BE2C (cell line): ENCODE data around the gene IRF7.

Experiments
- DNase-seq: peaks from one replicate; pipeline ENCODE4 v3.0.0-alpha.2; 2020
- H3K27me3 ChIP-seq: fragments of 250-450 bp; sonication (Bioruptor Pico); 2 replicates; pipeline ENCODE4 v1.5.1; 2020; ENCODE audit warnings: mild to moderate bottlenecking
- H3K36me3 ChIP-seq: fragments of 250-450 bp; sonication (Bioruptor Pico); 2 replicates; pipeline ENCODE4 v1.5.1; 2020; ENCODE audit warnings: mild to moderate bottlenecking
- H3K4me1 ChIP-seq: fragments of 250-450 bp; sonication (Bioruptor Pico); 2 replicates; pipeline ENCODE4 v1.5.1; 2020
- H3K4me3 ChIP-seq: 2 replicates; pipeline ENCODE4 v1.5.1; 2011; ENCODE audit warnings: low read depth, low read length
- H3K9me3 ChIP-seq: fragments of 250-450 bp; sonication (Bioruptor Pico); 2 replicates; pipeline ENCODE4 v1.5.1; 2020
- TF ChIP-seq, protein P1 (sequence below): IDR thresholded peaks from 2 replicates; pipeline ENCODE4 v1.5.1; 2012; ENCODE audit warnings: mild to moderate bottlenecking, low read depth, low read length

IRF7 gene

DNA sequence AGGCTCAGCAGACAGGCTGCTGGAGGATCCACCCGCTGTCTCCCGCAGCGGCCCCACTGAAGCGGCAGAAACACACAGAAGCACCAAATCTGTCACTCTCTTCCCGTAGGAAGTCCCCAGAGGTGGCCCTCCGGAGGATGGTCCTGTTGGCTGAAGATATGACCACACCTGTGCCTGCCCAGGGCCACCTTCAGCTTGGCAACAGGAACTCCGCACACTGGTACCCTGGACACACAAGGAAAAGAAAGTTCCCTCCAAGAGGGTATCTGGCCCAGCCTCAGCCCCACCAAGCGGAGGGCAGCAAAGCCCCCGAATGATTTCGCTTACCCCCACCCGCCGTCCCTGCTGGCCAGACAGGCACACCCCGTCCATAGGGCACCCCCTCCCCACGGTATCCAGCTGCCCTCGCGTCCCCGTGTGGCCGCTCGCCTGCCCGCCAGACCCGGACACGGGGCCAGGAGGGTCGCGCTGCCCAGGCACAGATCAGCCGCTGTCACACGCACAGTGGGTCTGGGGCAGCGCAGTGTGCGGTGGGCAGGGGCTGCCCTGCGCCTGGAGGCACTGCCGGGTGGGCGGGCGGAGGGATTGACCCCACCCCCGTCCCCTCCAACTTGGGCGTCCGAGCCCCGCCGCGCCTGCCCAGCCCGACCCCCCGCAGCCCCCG, 48.0 kb downstream of the IRF7 start:
- no peak for DNase-seq
- H3K4me3 ChIP-seq: peak overlapping the region; percentile 51
- H3K9me3 ChIP-seq: no peaks in the 10 kb centered on the region
- no peaks in the 10 kb centered on the region for H3K36me3 ChIP-seq
- H3K27me3 ChIP-seq: no peaks in the 10 kb centered on the region
- TF ChIP-seq, protein P1, sequence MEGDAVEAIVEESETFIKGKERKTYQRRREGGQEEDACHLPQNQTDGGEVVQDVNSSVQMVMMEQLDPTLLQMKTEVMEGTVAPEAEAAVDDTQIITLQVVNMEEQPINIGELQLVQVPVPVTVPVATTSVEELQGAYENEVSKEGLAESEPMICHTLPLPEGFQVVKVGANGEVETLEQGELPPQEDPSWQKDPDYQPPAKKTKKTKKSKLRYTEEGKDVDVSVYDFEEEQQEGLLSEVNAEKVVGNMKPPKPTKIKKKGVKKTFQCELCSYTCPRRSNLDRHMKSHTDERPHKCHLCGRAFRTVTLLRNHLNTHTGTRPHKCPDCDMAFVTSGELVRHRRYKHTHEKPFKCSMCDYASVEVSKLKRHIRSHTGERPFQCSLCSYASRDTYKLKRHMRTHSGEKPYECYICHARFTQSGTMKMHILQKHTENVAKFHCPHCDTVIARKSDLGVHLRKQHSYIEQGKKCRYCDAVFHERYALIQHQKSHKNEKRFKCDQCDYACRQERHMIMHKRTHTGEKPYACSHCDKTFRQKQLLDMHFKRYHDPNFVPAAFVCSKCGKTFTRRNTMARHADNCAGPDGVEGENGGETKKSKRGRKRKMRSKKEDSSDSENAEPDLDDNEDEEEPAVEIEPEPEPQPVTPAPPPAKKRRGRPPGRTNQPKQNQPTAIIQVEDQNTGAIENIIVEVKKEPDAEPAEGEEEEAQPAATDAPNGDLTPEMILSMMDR: no peak
- no peaks in the 10 kb centered on the region for H3K4me1 ChIP-seq

DNA sequence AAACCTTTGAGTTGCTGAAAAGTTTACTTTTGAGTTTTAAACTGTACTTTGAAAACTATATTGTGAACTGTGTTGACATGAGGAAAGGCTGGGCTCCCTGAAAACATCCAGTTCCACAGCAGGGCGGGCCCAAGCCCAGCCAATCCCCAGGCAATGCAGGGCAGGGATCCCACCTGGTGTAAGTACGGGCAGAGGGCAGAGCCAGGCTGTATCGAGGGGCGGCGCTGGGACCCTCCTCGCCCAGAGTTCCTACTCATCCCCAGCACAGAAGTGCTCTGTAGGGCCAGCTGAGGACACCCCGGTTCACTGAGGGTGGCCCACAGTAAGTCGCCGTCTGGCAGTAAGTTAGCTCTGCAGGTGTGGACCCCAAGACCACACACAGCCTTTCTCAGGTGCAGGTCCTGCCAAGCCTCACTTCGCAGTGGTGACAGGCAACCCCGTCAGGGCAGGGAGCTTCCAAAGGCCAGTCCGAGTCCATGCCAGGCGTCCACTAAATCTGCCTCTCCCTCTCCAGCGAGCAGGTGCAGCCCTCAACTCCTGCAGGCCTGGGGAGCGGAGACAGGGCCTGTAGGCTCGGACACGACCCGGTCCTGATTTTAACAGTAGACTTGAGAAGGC, 48.6 kb downstream of the IRF7 start:
- H3K4me3 ChIP-seq: peak overlapping the region; percentile 51
- no peak for DNase-seq
- H3K4me1 ChIP-seq: no peaks in the 10 kb centered on the region
- H3K27me3 ChIP-seq: no peaks in the 10 kb centered on the region
- no peaks in the 10 kb centered on the region for H3K9me3 ChIP-seq
- no peaks in the 10 kb centered on the region for H3K36me3 ChIP-seq
- TF ChIP-seq, protein P1: no peak

DNA sequence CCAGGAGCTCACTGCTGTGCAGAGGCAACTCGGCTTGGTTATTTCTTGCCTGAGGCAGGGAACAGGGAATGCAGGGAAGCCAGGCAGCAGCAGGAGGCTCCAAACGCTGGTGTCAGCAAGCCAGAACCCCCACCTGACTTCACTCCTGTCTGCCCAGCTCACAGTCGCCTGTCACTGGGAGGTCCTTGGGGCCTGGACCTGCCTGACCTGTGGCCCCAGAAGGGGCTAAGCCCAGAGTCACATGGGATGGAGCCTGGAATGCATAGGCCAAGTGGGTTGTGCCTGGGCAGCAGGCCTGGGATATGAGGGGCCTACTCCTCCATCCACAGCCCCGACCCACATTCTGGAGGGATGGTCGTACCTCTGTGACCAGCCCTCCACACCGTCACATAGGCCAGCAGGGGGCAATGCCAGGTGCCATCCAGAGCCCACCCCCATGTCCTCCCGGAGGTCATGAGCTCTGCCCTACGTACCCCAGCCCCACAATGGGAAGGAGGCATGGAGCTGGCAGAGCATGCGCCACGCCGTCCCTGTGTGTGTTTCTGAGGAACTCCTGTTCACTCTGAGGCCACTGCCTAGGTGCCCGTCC, 49.7 kb downstream of the IRF7 start:
- H3K4me3 ChIP-seq: no peak overlapping the region
- no peaks in the 10 kb centered on the region for H3K4me1 ChIP-seq
- no peak for DNase-seq
- H3K36me3 ChIP-seq: no peaks in the 10 kb centered on the region
- H3K9me3 ChIP-seq: no peaks in the 10 kb centered on the region
- TF ChIP-seq, protein P1: no peak
- no peaks in the 10 kb centered on the region for H3K27me3 ChIP-seq

DNA sequence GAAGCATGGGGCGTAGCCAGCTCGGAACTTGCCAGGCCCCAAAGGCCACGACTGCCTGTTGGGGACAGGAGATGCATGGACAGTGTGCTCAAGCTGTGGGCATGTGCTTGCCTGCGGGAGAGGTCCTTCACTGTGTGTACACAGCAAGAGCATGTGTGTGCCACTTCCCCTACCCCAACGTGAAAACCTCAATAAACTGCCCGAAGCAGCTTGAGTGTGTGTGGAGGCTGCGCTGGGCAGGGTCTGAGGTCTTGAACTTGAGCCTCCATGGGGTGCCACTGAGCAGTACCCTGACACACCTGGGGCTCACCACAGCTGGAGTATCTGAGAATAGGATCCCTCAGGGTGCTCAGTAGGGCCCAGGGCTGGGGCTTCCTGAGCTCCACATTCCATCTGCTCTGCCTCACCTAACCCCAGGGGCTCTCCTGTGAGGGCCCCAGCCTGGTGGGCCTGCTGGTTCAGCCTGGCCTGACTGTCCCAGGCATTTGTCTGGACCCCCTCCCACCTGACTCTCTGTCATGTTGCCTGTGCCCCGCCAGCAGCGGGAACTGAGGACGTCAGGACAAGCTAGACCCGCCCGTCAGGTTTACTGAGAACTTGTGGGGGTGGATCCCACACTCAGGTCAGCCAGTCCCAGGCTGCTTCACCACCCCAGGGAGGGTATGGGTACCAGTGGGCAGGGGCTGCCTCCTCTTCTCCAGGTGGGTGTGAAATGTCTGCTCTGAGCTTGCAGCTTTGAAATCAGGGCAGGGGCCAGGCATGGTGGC, 51.8 kb downstream of the IRF7 start:
- Histone ChIP-seq H3K27me3 (no peaks in the 10 kb centered on the region), H3K4me1 (no peaks in the 10 kb centered on the region), H3K4me3 (no peak overlapping the region), H3K36me3 (no peaks in the 10 kb centered on the region), H3K9me3 (no peaks in the 10 kb centered on the region)
- no peak for DNase-seq
- TF ChIP-seq, protein P1: no peak

DNA sequence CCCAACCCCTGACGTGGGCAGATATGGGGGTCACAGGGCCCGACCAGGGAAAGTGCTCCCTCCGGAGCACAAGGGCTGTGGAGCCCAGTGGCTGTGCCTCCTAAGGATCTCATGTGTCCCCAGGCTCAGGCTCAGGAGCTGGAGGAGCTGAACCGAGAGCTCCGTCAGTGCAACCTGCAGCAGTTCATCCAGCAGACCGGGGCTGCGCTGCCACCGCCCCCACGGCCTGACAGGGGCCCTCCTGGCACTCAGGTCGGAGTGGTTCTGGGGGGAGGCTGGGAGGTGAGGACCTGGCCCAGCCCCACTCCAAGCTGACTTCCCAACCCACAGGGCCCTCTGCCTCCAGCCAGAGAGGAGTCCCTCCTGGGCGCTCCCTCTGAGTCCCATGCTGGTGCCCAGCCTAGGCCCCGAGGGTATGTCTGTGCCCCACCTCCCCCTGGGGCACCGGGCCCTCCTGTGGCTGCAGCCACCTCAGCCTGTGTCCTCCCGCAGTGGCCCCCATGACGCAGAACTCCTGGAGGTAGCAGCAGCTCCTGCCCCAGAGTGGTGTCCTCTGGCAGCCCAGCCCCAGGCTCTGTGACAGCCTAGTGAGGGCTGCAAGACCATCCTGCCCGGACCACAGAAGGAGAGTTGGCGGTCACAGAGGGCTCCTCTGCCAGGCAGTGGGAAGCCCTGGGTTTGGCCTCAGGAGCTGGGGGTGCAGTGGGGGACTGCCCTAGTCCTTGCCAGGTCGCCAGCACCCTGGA, 52.5 kb downstream of the IRF7 start:
- no peak for DNase-seq
- H3K4me3 ChIP-seq: no peak overlapping the region
- no peaks in the 10 kb centered on the region for H3K27me3 ChIP-seq
- TF ChIP-seq, protein P1: no peak
- no peaks in the 10 kb centered on the region for H3K9me3 ChIP-seq
- no peaks in the 10 kb centered on the region for H3K36me3 ChIP-seq
- H3K4me1 ChIP-seq: no peaks in the 10 kb centered on the region
